ENCODE data around the gene F11R. TPM values are rescaled to one million over a fixed set of nuclear protein-coding genes. Genes with fewer than 3 reads are reported as not detected.

The F11R gene
- total and polyA plus RNA-seq, 2 of the 4 experiments (the other 2 are of a cell fraction) = 0.79 to 2.2 TPM

GRCh38 chr1:161061419-161061818, 40.5 kb upstream of the F11R start:
- H3K14ac ChIP-seq (replicated peaks; ENCODE audit: low read depth, low read length) = no peak overlapping the region
- no TSS peak for BruUV-seq (replicated peaks)
- H3K4me1 ChIP-seq (ENCODE audit: control insufficient read depth, insufficient read depth, low read length) = no peaks in the 10 kb centered on the region
- no peak overlapping the region for H3K18ac ChIP-seq (ENCODE audit: low read depth, low read length)
- no peak overlapping the region for H3K4ac ChIP-seq (ENCODE audit: low read depth, low read length)
- no peak overlapping the region for H4K5ac ChIP-seq (ENCODE audit: low read depth, low read length)
- intact Hi-C loops (cut with micrococcal nuclease) = no loop called here
- peaks cover 6% of the 10 kb centered on the region for H3K27me3 ChIP-seq (ENCODE audit: control insufficient read depth, insufficient read depth, low read length)
- H2BK120ac ChIP-seq (ENCODE audit: low read depth, low read length) = no peak overlapping the region
- WGBS, 2 experiments (ENCODE audit: extremely low coverage in 2 of 2, insufficient read length in 1 of 2) = no CpG with 5 or more reads among the region's 4 CpGs
- dilution Hi-C loops (cut with HindIII; ENCODE audit: low sequenced_read_pairs, unreplicated experiment) = no loop called here
- H2BK5ac ChIP-seq (ENCODE audit: low read depth, low read length, poor library complexity, severe bottlenecking) = no peak overlapping the region
- H3K23ac ChIP-seq (ENCODE audit: low read depth, low read length) = no peak overlapping the region
- no peak overlapping the region for H2AK5ac ChIP-seq (ENCODE audit: low read depth, low read length)
- no peak overlapping the region for H4K8ac ChIP-seq (ENCODE audit: low read depth in 2 of 2, low read length in 2 of 2)
- TF ChIP-seq USF2 (IDR thresholded peaks at IDR 0.05; ENCODE audit: low read depth, low read length) = no peak
- TF ChIP-seq CEBPB (IDR thresholded peaks at IDR 0.05; ENCODE audit: low read depth, low read length) = no peak
- TF ChIP-seq BHLHE40 (IDR thresholded peaks at IDR 0.05; ENCODE audit: low read depth, low read length) = no peak
- TF ChIP-seq POLR2A (IDR thresholded peaks at IDR 0.05; ENCODE audit: low read depth, low read length) = no peak
- TF ChIP-seq ELK1 (IDR thresholded peaks at IDR 0.05; ENCODE audit: borderline replicate concordance, low read depth, low read length) = no peak
- no peak for TF ChIP-seq FOS (IDR thresholded peaks at IDR 0.05; ENCODE audit: low read depth, low read length)
- no peak for TF ChIP-seq MAFK (IDR thresholded peaks at IDR 0.05; ENCODE audit: low read depth, low read length)
- TF ChIP-seq MXI1 (IDR thresholded peaks at IDR 0.05; ENCODE audit: borderline replicate concordance, low read depth, low read length) = no peak
- no peak for TF ChIP-seq CHD1 (IDR thresholded peaks at IDR 0.05; ENCODE audit: low read depth, low read length)
- TF ChIP-seq RFX5 (IDR thresholded peaks at IDR 0.05; ENCODE audit: low read depth, low read length) = no peak
- no peak for TF ChIP-seq CTCF (conservative IDR thresholded peaks at IDR 0.05; ENCODE audit: low read depth, low read length)
- no peak for TF ChIP-seq SMC3 (IDR thresholded peaks at IDR 0.05; ENCODE audit: low read depth, low read length)
- no peak for TF ChIP-seq RCOR1 (IDR thresholded peaks at IDR 0.05; ENCODE audit: insufficient replicate concordance, low read length)
- TF ChIP-seq MAZ (IDR thresholded peaks at IDR 0.05; ENCODE audit: borderline replicate concordance, low read depth, low read length) = no peak
- no peak for DNase-seq
- ChIA-PET POLR2A (ENCODE audit: unreplicated experiment) (no interaction called here), CTCF (interaction anchor here (0.7 kb wide), 1 partner anchor 810 kb away, joined by 3 read pairs; no protein-coding TSS in a partner anchor)
- no peak overlapping the region for H2AK9ac ChIP-seq (replicated peaks; ENCODE audit: low read depth, low read length, poor library complexity)
- in situ Hi-C loops (cut with MboI; ENCODE audit: low sequenced_read_pairs) = no loop called here
- H3K79me1 ChIP-seq (ENCODE audit: low read depth in 1 of 2, low read length in 2 of 2) = no peaks in the 10 kb centered on the region
- H3K27ac ChIP-seq (ENCODE audit: insufficient read depth, low read length) = no peak overlapping the region
- no peaks in the 10 kb centered on the region for H4K20me1 ChIP-seq (ENCODE audit: insufficient read depth, low read length)
- no peak overlapping the region for H3K4me2 ChIP-seq (ENCODE audit: low read depth, low read length)
- no peak overlapping the region for H2BK15ac ChIP-seq (ENCODE audit: low read depth, low read length)
- no peak overlapping the region for H3K9ac ChIP-seq (ENCODE audit: low read depth, low read length)
- no peak overlapping the region for H2AFZ ChIP-seq (replicated peaks; ENCODE audit: low read length, poor library complexity)
- H2BK20ac ChIP-seq (ENCODE audit: low read depth, low read length) = no peak overlapping the region
- H3K36me3 ChIP-seq (ENCODE audit: control insufficient read depth, insufficient read depth, low read length) = no peaks in the 10 kb centered on the region
- ATAC-seq (ENCODE audit: low read depth) = no peak
- no peak overlapping the region for H4K91ac ChIP-seq (ENCODE audit: insufficient read depth, low read depth, low read length)
- H3K9me1 ChIP-seq (ENCODE audit: insufficient read depth, low read length) = no peaks in the 10 kb centered on the region
- no peaks in the 10 kb centered on the region for H3K9me3 ChIP-seq (ENCODE audit: control insufficient read depth, insufficient read depth, low read length)
- no peak overlapping the region for H3K4me3 ChIP-seq (ENCODE audit: insufficient read depth, low read depth, low read length)
- H3K56ac ChIP-seq (ENCODE audit: extremely low read depth, insufficient read depth, low read length) = no peak overlapping the region

Data from IMR-90 (cell line).